H1 (cell line): ENCODE measurements around the gene MAP3K10. TPM values are rescaled to one million over a fixed set of nuclear protein-coding genes. Genes with fewer than 3 reads are reported as not detected.

Experiments used
- ATF2 ChIP-seq: IDR thresholded peaks from 2 replicates; pipeline ENCODE4 v1.6.1; 2012; ENCODE audit warnings: low read length, inconsistent platforms
- MAX ChIP-seq: IDR thresholded peaks from 2 replicates; pipeline ENCODE4 v1.6.1; 2012; ENCODE audit warnings: inconsistent platforms
- RBBP5 ChIP-seq: IDR thresholded peaks from 2 replicates; pipeline ENCODE4 v1.7.1; 2012; ENCODE audit warnings: low read depth, mild to moderate bottlenecking, inconsistent platforms, low read length, moderate library complexity, borderline replicate concordance
- polyA plus RNA-seq, 7 experiments: library from polyadenylated mRNA; depleted of rRNA in 3 of 7; stranded (reverse) in 5 of 7; unstranded in 2 of 7; fragments of >200 nt in 5 of 7; fragments of 200-250 nt in 2 of 7; gene quantifications; 1 replicate in 5 of 7; 2 replicates in 1 of 7; 4 replicates in 1 of 7; pipeline versions ENCODE4 v1.2.1 to v1.2.3, GENCODE V29; 2011 to 2013; ENCODE audit warnings: missing spikeins in 2 of 7, mixed read lengths in 2 of 7
- total RNA-seq: library from RNA; stranded (reverse); fragmentation: NEBNext Ultra II Directional; extraction: Animal tissue kit (Norgen Biotek cat#: 25700); gene quantifications from 2 replicates; pipeline ENCODE4 v1.2.1, GENCODE V29; 2021

Gene MAP3K10
- total and polyA plus RNA-seq, 2 of the 8 experiments (the other 6 are each of a cell fraction or from before 2014, with no cell fraction given), result 4.9 to 15.9 TPM

- TF ChIP-seq RBBP5 (no peak), ATF2 (no peak), MAX (no peak)
These were observed 56.0 kb downstream of the MAP3K10 start (continued) for GRCh38 chr19:40247178-40247577.
